Memory B cell (primary cell): ENCODE data around the gene ADGRD2.

Experiments
- ATAC-seq: fragments of 150-1000 bp; cut with Tn5 transposase; 2 replicates; pipeline ENCODE4 v1.10.0; 2021; ENCODE audit warnings: low read depth, mild to moderate bottlenecking, moderate library complexity
- DNase-seq, 2 donors: peaks; one replicate each; pipeline ENCODE4 v3.0.0; 2022; ENCODE audit warnings: low spot score in 2 of 2
- H3K27ac Mint-ChIP-seq: one replicate; pipeline ENCODE4 v1.8.0; 2022; ENCODE audit warnings: mild to moderate bottlenecking, moderate library complexity, mixed read lengths
- H3K27me3 Mint-ChIP-seq: one replicate; pipeline ENCODE4 v1.8.0; 2022; ENCODE audit warnings: mixed read lengths
- H3K36me3 Mint-ChIP-seq: one replicate; pipeline ENCODE4 v1.8.0; 2022; ENCODE audit warnings: mild to moderate bottlenecking, mixed read lengths
- H3K4me1 Mint-ChIP-seq: one replicate; pipeline ENCODE4 v1.8.0; 2022; ENCODE audit warnings: mixed read lengths
- H3K4me3 Mint-ChIP-seq: one replicate; pipeline ENCODE4 v1.8.0; 2022; ENCODE audit warnings: mild to moderate bottlenecking, moderate library complexity, mixed read lengths
- H3K9me3 Mint-ChIP-seq: one replicate; pipeline ENCODE4 v1.8.0; 2022; ENCODE audit warnings: mixed read lengths

The ADGRD2 gene

DNA sequence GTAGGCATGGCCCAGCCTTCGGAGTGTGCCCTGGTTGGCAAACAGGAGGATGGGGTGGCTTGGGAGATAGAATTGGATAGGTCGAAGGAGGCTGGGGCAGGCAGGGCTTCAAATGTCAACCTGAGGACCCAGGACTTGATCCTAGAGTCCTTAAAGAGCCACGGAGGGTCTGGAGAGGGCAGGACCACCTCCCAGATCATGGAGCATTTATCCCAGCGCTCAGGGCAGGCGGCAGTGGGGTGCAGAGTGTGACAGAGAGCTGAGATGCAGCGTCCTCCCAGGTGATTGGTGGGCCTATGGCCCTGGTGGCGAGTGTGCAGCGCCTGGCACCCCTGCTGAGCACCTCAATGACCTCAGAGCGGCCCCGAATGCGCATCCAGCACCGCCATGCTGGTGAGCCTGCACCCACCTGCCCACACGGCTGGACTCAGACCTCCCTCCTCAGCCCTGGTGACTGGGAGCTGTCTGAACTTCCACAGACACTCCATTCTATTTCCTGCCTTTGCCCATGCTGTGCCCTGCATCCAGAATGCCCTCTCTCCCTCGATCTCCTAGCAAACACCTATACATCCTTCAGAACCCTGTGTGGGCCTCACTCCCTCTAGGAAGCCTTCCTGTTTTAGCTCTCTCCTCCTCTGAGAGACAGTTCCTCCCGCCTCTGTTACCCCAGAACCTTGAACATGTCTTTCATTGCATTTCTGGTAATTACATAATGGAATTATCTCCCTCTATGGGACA, 6.3 kb downstream of the ADGRD2 start:
- Mint-ChIP-seq H3K27ac (no peak overlapping the region), H3K4me1 (no peaks in the 10 kb centered on the region), H3K4me3 (no peak overlapping the region), H3K27me3 (peaks cover 6% of the 10 kb centered on the region), H3K36me3 (no peaks in the 10 kb centered on the region), H3K9me3 (peaks cover 2% of the 10 kb centered on the region)
- DNase-seq = no peak
- no peak for ATAC-seq

DNA sequence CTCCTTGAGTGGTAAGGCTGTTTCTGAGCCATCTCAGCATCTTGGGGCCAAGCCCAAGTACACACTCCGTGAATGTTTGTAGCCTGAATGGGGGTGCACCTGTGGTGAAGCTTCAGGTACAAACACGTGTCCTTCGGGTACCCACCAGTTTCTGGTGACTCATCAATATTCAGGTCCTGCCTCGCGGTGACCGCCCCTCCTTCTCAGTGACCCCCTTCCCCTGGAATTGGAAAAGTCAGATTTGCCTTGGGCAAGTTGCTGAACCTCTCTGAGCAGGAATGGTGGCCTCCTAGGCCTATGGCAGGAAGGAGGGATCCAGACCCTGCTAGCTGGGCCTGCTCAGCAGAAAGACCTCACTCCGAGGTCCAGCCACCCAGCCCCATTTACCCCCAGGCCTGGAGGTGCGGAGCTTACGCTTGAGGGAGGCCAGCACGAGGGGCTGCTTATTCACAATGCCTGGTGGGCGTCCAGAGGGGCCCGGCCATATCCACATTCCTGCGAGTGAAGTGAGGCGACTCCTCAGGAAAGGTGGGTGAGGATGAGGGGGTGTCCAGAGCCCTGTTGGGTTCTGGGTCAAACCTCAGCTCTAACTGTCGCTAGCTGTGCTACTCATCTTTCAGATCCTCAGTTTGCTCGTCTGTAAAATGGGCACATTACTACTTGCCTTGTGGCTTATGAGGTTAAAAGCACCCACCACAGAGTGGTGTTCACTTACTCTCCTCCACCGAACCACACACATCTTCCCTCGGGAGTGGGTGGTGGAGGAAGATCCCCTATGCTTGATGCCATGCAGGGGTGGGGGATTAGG, 7.0 kb downstream of the ADGRD2 start:
- Mint-ChIP-seq H3K36me3 (no peaks in the 10 kb centered on the region), H3K4me3 (no peak overlapping the region), H3K27me3 (peaks cover 5% of the 10 kb centered on the region), H3K9me3 (peaks cover 2% of the 10 kb centered on the region), H3K4me1 (no peaks in the 10 kb centered on the region), H3K27ac (no peak overlapping the region)
- ATAC-seq (no peak), DNase-seq (no peak)

DNA sequence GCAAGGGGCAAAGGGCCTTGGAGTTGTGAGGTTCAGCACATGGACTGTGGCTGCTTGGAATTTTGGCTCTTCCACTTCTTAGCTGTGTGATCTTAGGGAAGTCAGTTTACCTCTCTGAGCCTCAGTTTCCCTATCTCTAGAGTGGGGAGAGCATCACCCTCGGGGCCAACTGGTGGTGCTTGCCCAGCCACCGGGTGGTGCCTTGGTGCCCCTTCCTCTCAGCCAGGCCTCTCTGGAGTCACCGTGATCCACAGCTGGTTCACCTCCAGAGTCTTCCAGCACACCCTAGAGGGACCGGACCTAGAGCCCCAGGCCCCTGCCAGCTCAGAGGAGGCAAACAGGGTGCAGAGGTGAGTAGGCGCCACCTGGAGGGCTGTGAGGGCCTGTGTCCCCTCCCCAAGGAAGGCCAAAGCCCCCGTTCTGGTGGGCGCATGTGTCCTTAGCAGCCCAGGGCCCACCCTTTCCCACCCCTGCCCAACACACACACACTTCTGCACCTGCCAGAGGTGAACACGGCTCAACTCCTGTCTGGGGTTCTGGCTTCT, 7.7 kb downstream of the ADGRD2 start:
- H3K27me3 Mint-ChIP-seq = peaks cover 3% of the 10 kb centered on the region
- H3K9me3 Mint-ChIP-seq = peaks cover 4% of the 10 kb centered on the region
- H3K4me3 Mint-ChIP-seq = no peak overlapping the region
- ATAC-seq = no peak
- H3K36me3 Mint-ChIP-seq = no peaks in the 10 kb centered on the region
- no peaks in the 10 kb centered on the region for H3K4me1 Mint-ChIP-seq
- H3K27ac Mint-ChIP-seq = no peak overlapping the region
- no peak for DNase-seq

DNA sequence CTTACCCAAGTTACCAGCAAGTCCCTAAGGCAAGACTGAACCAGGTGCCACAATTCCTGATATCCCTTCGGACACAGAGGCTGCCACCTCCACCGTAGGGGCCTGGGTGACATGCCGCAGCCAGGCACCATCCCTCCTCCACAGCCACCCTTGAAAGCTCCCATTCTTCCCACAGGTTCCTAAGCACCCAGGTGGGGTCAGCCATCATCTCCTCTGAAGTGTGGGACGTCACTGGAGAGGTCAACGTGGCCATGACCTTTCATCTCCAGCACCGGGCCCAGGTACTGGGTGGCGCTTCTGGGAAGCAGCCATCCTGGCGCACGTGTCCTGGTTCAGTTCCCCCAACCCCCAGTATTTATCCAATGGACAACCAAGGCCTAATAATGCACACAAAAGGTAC, 8.2 kb downstream of the ADGRD2 start:
- Mint-ChIP-seq H3K36me3 (no peaks in the 10 kb centered on the region), H3K27me3 (peaks cover 3% of the 10 kb centered on the region), H3K27ac (no peak overlapping the region), H3K4me3 (no peak overlapping the region), H3K4me1 (no peaks in the 10 kb centered on the region), H3K9me3 (peaks cover 4% of the 10 kb centered on the region)
- DNase-seq (no peak), ATAC-seq (no peak)

DNA sequence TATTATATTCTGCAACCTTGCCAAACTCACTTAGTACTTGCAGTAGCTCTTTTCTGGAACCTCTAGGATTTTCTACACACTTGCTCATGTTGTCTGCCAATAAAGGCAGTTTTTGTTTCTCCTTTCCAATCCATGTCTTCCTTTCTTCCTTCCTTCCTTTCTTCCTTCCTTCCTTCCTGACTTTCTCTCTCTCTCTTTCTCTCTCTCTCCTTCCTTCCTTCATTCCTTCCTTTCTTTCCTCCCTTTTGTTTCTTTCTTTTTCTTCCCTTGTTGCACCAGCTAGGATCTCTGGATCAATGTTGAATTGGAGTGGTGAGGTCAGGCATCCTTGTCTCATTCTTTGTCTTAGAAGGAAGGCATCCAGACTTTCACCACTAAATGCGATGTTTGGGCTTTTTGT, 12.5 kb downstream of the ADGRD2 start:
- H3K27me3 Mint-ChIP-seq = peaks cover 2% of the 10 kb centered on the region
- no peaks in the 10 kb centered on the region for H3K4me1 Mint-ChIP-seq
- H3K4me3 Mint-ChIP-seq = no peak overlapping the region
- DNase-seq = no peak
- no peaks in the 10 kb centered on the region for H3K36me3 Mint-ChIP-seq
- ATAC-seq = no peak
- peaks cover 4% of the 10 kb centered on the region for H3K9me3 Mint-ChIP-seq
- no peak overlapping the region for H3K27ac Mint-ChIP-seq

DNA sequence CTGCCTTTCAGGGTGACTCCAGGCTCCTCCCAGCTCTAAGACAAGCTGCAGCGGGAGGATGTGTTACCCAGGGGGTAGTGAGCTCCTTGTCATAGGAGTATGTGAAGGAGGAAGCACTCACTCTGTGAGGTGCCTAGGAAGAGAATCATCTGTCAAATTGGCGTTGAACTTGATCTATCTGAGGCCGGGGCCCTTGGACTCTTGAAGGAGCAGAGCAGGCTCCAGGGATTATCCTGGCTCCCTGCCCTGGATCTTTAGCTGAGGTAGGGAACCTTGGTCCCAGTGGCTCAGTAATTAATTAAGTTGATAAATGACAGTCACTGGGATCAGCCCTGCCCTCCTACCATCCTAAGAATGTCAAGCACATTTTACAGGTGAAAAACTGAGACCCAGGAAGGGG, 15.5 kb downstream of the ADGRD2 start:
- H3K4me1 Mint-ChIP-seq = peaks cover 5% of the 10 kb centered on the region
- peaks cover 3% of the 10 kb centered on the region for H3K9me3 Mint-ChIP-seq
- H3K36me3 Mint-ChIP-seq = no peaks in the 10 kb centered on the region
- ATAC-seq (no peak), DNase-seq (no peak)
- H3K27me3 Mint-ChIP-seq = peaks cover 10% of the 10 kb centered on the region
- H3K27ac Mint-ChIP-seq = no peak overlapping the region
- H3K4me3 Mint-ChIP-seq = no peak overlapping the region

DNA sequence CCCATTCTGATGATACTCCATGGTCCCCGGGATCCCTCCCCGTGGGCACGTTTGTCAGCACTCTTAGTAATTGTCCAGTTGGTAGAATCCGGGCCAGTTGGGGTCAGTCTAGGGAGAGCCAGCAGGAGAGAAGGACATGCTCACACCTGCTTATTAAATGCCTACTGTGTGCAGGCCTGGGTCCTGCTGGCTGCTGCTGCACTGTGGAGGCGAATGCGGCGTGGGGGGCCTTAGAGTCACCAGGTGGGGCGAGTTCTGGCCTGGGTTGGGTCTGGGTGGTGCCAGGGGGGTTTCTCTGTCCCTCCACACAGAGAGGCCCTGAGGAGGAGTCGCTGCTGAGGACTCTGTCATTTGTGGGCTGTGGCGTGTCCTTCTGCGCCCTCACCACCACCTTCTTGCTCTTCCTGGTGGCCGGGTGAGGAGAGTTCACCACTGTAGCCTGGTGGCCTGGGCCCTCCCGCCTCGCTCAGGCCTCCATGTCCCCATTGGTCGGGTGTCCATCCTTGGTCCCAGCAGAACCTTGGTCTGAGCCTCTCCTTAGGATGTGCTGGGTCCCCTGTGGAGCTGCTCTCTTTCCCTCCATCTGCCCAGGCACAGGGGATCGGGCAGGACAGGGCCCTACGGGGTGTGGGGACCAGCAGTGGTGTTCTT, 17.3 kb downstream of the ADGRD2 start:
- no peak overlapping the region for H3K27ac Mint-ChIP-seq
- H3K27me3 Mint-ChIP-seq = peaks cover 14% of the 10 kb centered on the region
- DNase-seq (no peak), ATAC-seq (no peak)
- H3K4me3 Mint-ChIP-seq = no peak overlapping the region
- peaks cover 5% of the 10 kb centered on the region for H3K4me1 Mint-ChIP-seq
- H3K36me3 Mint-ChIP-seq = no peaks in the 10 kb centered on the region
- H3K9me3 Mint-ChIP-seq = peaks cover 3% of the 10 kb centered on the region

DNA sequence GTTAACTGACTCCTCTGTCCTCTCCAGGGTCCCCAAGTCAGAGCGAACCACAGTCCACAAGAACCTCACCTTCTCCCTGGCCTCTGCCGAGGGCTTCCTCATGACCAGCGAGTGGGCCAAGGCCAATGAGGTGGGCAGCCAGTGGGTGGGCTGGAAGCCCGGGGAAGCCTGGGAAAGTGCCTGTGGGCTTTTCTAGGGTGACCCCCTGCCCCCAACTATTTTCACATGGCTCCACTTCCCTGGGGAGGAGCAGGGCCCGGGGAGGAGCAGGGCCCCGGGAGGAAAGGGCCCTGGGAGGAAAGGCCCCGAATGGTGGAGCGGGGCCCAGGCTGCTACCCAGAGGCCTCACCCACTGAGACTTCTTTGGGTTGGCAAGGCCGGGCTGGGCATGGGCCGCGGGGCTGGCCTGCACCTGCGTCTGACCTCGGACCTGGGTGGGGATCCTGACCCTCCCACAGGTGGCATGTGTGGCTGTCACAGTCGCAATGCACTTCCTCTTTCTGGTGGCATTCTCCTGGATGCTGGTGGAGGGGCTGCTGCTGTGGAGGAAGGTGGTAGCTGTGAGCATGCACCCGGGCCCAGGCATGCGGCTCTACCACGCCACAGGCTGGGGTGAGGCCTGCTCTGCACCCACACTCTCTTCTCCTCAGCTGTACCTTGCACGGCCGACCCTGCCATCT, 17.9 kb downstream of the ADGRD2 start:
- peak; percentile 68 for ATAC-seq
- no peaks in the 10 kb centered on the region for H3K9me3 Mint-ChIP-seq
- DNase-seq = no peak
- H3K27ac Mint-ChIP-seq = peak overlapping the region; percentile 14
- H3K36me3 Mint-ChIP-seq = no peaks in the 10 kb centered on the region
- H3K4me3 Mint-ChIP-seq = no peak overlapping the region
- peaks cover 5% of the 10 kb centered on the region for H3K4me1 Mint-ChIP-seq
- peaks cover 18% of the 10 kb centered on the region for H3K27me3 Mint-ChIP-seq

DNA sequence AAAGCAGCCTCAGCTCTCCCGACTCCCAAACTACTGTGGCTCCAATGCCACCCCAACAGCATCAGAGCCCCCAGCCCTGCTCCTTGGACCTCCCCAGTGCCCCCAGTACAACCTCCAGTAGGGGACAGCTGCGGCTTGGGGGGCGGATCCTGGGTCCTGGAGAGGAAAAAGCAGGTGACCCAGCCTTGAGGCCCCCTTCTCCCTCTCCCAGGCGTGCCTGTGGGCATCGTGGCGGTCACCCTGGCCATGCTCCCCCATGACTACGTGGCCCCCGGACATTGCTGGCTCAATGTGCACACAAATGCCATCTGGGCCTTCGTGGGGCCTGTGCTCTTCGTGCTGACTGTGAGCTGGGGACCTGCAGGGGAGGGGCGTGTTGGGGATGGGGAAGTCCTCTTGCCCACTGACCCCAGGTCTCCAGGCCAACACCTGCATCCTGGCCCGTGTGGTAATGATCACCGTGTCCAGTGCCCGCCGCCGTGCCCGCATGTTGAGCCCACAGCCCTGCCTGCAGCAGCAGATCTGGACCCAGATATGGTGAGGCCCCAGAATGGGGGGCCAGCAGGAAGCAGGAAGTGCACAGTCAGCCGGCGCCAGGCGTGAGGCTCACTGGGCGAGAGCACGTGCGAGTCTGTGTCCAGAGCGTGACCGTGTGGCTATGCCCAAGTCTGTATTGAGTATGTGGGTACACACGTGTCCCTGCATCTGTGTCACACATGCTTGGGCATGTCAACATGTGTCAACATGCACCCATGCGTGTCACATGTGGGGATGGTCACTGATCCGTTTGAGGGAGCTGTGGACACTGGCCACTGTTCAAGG, 19.0 kb downstream of the ADGRD2 start:
- Mint-ChIP-seq H3K9me3 (no peaks in the 10 kb centered on the region), H3K27ac (peak overlapping the region; percentile 14), H3K36me3 (no peaks in the 10 kb centered on the region), H3K27me3 (peaks cover 24% of the 10 kb centered on the region), H3K4me3 (no peak overlapping the region), H3K4me1 (peaks cover 5% of the 10 kb centered on the region)
- ATAC-seq (no peak), DNase-seq (no peak)

DNA sequence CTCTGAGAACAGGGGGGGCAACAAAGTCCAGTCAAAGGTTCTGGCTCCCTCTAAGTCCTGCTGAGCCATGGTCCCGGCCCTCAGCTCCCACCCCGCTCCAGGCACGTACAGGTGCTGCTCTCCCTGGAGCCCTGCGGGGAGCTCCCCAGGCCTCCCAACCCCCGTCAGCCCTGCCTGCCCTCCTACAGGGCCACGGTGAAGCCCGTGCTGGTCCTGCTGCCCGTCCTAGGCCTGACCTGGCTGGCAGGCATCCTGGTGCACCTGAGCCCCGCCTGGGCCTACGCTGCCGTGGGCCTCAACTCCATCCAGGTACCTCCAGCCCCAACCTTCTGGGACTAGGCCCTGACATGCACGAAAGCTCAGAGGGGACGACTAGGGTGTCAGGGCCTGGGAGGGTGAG, 20.1 kb downstream of the ADGRD2 start:
- peaks cover 22% of the 10 kb centered on the region for H3K27me3 Mint-ChIP-seq
- H3K27ac Mint-ChIP-seq = no peak overlapping the region
- no peaks in the 10 kb centered on the region for H3K36me3 Mint-ChIP-seq
- no peaks in the 10 kb centered on the region for H3K9me3 Mint-ChIP-seq
- ATAC-seq = no peak
- H3K4me1 Mint-ChIP-seq = peaks cover 5% of the 10 kb centered on the region
- H3K4me3 Mint-ChIP-seq = no peak overlapping the region
- no peak for DNase-seq

DNA sequence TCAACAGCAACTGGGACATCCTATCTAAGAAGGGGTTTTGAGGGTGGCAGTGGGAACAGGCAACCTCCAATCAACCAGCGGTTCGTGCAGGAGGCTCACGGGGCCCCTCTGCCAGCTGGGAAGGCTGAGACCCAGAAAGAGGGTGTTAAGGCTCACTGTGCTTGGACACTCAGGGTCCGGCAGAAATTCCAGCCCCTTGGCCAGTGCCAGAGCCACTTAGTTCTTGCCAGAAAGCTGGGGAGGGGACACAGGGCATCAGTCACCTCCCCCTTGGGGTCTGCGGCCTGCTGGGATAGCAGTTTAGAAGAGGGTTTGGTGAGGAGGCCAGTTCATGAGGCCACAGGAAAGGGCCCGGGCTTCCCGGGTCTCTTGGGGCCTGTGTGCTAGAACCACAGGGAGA, 20.5 kb downstream of the ADGRD2 start:
- peaks cover 22% of the 10 kb centered on the region for H3K27me3 Mint-ChIP-seq
- DNase-seq = no peak
- no peak for ATAC-seq
- no peaks in the 10 kb centered on the region for H3K9me3 Mint-ChIP-seq
- H3K4me3 Mint-ChIP-seq = no peak overlapping the region
- no peak overlapping the region for H3K27ac Mint-ChIP-seq
- peaks cover 5% of the 10 kb centered on the region for H3K4me1 Mint-ChIP-seq
- H3K36me3 Mint-ChIP-seq = no peaks in the 10 kb centered on the region

DNA sequence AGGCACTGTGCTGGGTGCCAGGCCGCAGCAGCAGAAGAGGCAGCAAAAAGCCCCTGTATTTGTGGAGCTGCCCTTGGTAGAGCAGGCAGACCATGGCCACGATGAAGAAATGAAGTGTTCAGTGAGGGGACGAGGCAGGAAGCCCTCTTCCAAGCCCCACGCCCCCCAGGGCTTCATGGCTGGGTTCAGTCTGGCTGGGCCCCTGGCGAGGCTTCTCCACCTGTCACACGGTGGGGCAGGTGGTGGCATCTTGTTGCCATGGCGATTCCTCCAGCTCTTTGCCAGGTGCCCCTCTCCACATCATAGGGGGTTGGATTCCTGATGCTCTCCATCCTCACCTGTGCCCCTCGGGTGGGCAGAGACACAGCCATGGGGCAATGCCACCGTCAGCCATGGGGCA, 21.5 kb downstream of the ADGRD2 start:
- ATAC-seq (no peak), DNase-seq (no peak)
- no peaks in the 10 kb centered on the region for H3K9me3 Mint-ChIP-seq
- H3K4me1 Mint-ChIP-seq = peaks cover 5% of the 10 kb centered on the region
- peaks cover 22% of the 10 kb centered on the region for H3K27me3 Mint-ChIP-seq
- H3K4me3 Mint-ChIP-seq = no peak overlapping the region
- no peaks in the 10 kb centered on the region for H3K36me3 Mint-ChIP-seq
- H3K27ac Mint-ChIP-seq = no peak overlapping the region

DNA sequence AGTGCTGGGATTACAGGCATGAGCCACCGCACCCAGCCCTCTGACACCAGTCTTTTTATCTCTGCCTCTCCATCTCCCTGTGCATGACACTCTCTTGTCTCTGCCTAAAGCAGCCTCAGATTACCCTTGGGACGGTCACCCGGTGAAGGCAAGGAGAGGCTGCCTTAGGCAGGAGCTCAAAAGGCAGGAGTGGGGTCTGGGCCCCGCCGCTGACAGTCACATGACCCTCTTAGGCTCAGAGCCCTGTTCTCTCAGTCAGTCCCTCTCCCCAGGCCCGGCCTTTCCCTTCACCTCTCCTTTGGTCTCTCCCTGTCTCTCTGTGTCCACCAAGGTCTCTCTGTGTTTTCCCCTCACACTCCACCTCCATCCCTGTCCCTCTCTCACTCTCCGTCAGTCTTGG, 22.5 kb downstream of the ADGRD2 start:
- no peaks in the 10 kb centered on the region for H3K36me3 Mint-ChIP-seq
- H3K4me3 Mint-ChIP-seq = no peak overlapping the region
- no peaks in the 10 kb centered on the region for H3K9me3 Mint-ChIP-seq
- no peak for ATAC-seq
- no peak overlapping the region for H3K27ac Mint-ChIP-seq
- peaks cover 5% of the 10 kb centered on the region for H3K4me1 Mint-ChIP-seq
- peaks cover 22% of the 10 kb centered on the region for H3K27me3 Mint-ChIP-seq
- no peak for DNase-seq
